Calu3 (cell line): ENCODE results near the gene HTR7. TPM values are rescaled to one million over a fixed set of nuclear protein-coding genes. Genes with fewer than 3 reads are reported as not detected.
"Not testable (repeated sequence)": the region's sequence is repeated elsewhere in the genome, so short reads cannot be mapped to it uniquely, and the experiment has no call there.

Experiments used
- BruUV-seq: library from RNA; stranded (reverse); fragments of 400-500 nt; replicated peaks from 2 replicates; lab custom pipeline; 2021; lab: Mats Ljungman, UMichigan
- CTCF ChIA-PET: fragments of 300-600 bp; sonication (Branson Sonifier 250); formaldehyde crosslinking; loops from one replicate; lab custom pipeline; 2022; ENCODE audit warnings: antibody characterized with exemption; lab: Charles Lee
- DNase-seq: peaks from one replicate; pipeline ENCODE4 v3.0.0; 2022
- H3K27ac Mint-ChIP-seq: one replicate; pipeline ENCODE4 v1.8.0; 2022; ENCODE audit warnings: mixed read lengths; ENCODE audit not compliant: unreplicated experiment
- H3K27me3 Mint-ChIP-seq: one replicate; pipeline ENCODE4 v1.8.0; 2022; ENCODE audit warnings: mixed read lengths; ENCODE audit not compliant: unreplicated experiment
- H3K36me3 Mint-ChIP-seq: one replicate; pipeline ENCODE4 v1.8.0; 2022; ENCODE audit warnings: mild to moderate bottlenecking, moderate library complexity, mixed read lengths; ENCODE audit not compliant: insufficient read depth, unreplicated experiment
- H3K4me1 Mint-ChIP-seq: one replicate; pipeline ENCODE4 v1.8.0; 2022; ENCODE audit warnings: mild to moderate bottlenecking, low read depth, mixed read lengths; ENCODE audit not compliant: unreplicated experiment
- H3K4me3 Mint-ChIP-seq: one replicate; pipeline ENCODE4 v1.8.0; 2022; ENCODE audit warnings: mild to moderate bottlenecking, low read depth, moderate library complexity, mixed read lengths; ENCODE audit not compliant: unreplicated experiment
- H3K9me3 Mint-ChIP-seq: one replicate; pipeline ENCODE4 v1.8.0; 2022; ENCODE audit warnings: low read depth, mixed read lengths; ENCODE audit not compliant: unreplicated experiment
- intact Hi-C: fragments of 100-400 bp; cut with micrococcal nuclease; formaldehyde crosslinking; loops from one replicate; pipeline ENCODE4 v1.10.0; 2022; ENCODE audit not compliant: unreplicated experiment
- total RNA-seq: library from RNA; stranded (reverse); gene quantifications from 2 replicates; pipeline ENCODE4 v1.2.3, GENCODE V29; 2022
- TF ChIP-seq, protein P1 (sequence below): fragments of 200-600 bp; IDR thresholded peaks from one replicate; pipeline ENCODE4 v1.8.0; 2022; ENCODE audit warnings: antibody characterized with exemption; ENCODE audit not compliant: unreplicated experiment

HTR7 gene
- total RNA-seq, 1 experiment from 2014 or later, result 0.12 TPM

DNA sequence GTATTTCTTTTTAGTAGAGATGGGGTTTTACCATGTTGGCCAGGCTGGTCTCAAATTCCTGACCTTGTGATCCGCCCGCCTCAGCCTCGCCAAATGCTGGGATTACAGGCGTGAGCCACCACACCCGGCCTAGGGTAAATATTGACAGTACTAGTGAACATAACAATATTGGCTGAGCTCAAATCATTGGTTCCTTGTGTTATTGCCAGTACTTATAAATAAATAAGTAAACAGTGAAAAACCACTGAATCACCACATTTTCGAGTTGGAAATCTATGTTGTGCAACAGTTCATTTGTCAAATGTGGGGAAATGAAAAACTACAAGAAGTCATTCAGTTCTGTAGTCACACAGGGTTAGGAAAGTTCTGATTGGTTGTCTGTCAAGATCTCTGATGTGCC, 29.7 kb upstream of the HTR7 start:
- peaks cover 7% of the 10 kb centered on the region for H3K36me3 Mint-ChIP-seq
- TF ChIP-seq, protein P1, sequence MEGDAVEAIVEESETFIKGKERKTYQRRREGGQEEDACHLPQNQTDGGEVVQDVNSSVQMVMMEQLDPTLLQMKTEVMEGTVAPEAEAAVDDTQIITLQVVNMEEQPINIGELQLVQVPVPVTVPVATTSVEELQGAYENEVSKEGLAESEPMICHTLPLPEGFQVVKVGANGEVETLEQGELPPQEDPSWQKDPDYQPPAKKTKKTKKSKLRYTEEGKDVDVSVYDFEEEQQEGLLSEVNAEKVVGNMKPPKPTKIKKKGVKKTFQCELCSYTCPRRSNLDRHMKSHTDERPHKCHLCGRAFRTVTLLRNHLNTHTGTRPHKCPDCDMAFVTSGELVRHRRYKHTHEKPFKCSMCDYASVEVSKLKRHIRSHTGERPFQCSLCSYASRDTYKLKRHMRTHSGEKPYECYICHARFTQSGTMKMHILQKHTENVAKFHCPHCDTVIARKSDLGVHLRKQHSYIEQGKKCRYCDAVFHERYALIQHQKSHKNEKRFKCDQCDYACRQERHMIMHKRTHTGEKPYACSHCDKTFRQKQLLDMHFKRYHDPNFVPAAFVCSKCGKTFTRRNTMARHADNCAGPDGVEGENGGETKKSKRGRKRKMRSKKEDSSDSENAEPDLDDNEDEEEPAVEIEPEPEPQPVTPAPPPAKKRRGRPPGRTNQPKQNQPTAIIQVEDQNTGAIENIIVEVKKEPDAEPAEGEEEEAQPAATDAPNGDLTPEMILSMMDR, result no peak
- BruUV-seq, result no TSS peak

DNA sequence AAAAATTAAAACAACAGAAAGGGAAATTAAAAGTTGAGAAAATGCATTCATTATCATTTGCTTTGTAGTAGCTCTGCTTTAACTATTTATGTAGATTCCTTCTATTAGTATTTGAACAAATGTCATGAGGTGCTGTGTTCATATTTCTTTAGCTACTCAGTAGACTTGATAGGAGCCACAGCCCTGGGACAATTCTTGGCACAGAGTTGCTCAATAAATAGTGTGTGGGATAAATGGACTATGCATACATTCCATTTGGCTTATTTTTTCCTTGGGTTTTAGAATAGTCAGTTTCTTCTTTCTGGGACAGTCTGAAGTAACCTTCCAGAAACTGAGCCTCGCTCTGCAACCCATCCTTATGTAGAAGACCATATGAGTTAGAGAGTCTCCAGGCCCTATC, 27.3 kb upstream of the HTR7 start:
- H3K4me3 Mint-ChIP-seq, result no peak overlapping the region
- intact Hi-C loops, result loop anchor here (10.0 kb wide), 2 partner anchors 370 to 490 kb away; no protein-coding TSS in a partner anchor
- peaks cover 10% of the 10 kb centered on the region for H3K36me3 Mint-ChIP-seq
- CTCF ChIA-PET, result no interaction called here
- no peak overlapping the region for H3K27ac Mint-ChIP-seq
- no peaks in the 10 kb centered on the region for H3K9me3 Mint-ChIP-seq
- BruUV-seq, result no TSS peak
- TF ChIP-seq, protein P1, result no peak
- no peak for DNase-seq
- H3K27me3 Mint-ChIP-seq, result no peaks in the 10 kb centered on the region
- H3K4me1 Mint-ChIP-seq, result no peaks in the 10 kb centered on the region

More for the DNA sequence above, 29.7 kb upstream of the HTR7 start:
- CTCF ChIA-PET, result no interaction called here
- Mint-ChIP-seq H3K27ac (no peak overlapping the region), H3K9me3 (no peaks in the 10 kb centered on the region), H3K4me3 (no peak overlapping the region), H3K27me3 (no peaks in the 10 kb centered on the region), H3K4me1 (no peaks in the 10 kb centered on the region)
- no peak for DNase-seq
- intact Hi-C loops, result loop anchor here (10.0 kb wide), 2 partner anchors 367 to 487 kb away; no protein-coding TSS in a partner anchor

DNA sequence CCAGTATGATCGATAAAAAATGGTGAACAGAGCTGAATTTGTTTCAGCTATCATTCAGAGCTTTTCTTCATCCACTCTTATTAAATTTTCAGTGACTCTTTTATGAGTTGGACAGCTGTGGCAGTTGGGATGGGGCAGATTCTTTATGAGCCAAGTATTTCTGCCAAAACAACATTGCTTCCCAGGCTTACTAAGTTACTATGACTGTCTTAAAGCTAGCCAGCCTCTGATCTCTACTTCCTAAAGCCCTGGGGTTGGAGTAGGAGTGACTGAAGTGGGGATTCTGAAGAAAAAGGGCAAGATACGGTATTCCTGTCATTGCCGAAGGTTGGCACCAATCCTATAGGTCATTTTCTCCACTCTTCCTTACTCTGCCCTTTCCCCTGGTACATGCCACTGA, 26.6 kb upstream of the HTR7 start:
- Mint-ChIP-seq H3K9me3 (no peaks in the 10 kb centered on the region), H3K4me3 (no peak overlapping the region), H3K36me3 (peaks cover 10% of the 10 kb centered on the region), H3K27ac (no peak overlapping the region), H3K27me3 (no peaks in the 10 kb centered on the region), H3K4me1 (no peaks in the 10 kb centered on the region)
- TF ChIP-seq, protein P1, result no peak
- CTCF ChIA-PET, result no interaction called here
- DNase-seq, result no peak
- intact Hi-C loops, result loop anchor here (10.0 kb wide), 2 partner anchors 370 to 490 kb away; no protein-coding TSS in a partner anchor
- BruUV-seq, result no TSS peak

DNA sequence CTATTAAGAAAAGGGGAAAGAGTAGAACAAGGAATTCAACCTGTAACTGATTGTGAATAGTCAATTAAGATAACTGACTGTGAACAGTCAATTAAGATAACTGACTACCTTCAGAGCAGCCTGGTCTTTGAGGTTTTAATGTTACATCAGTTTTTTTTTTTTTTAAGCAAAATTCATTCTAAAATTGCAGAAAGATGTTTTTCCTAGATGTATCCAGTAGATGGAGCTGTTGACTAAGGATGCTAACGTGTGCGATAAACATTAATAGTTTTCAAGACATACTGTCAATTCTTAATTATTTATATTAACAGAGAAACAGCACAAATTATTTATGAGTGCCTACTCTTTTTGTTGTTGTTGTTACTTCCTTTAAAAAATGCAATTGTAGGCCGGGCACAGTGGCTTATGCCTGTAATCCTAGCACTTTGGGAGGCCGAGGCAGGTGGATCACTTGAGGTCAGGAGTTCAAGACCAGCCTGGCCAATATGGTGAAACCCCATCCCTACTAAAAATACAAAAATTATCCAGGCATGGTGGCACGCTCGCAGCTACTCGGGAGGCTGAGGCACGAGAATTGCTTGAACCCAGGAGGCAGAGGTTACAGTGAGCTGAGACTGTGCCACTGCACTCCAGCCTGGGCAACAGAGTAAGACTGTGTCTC, 22.4 kb upstream of the HTR7 start:
- CTCF ChIA-PET, result interaction anchor here (0.6 to 1.1 kb wide), 3 partner anchors 31 to 371 kb away, joined by 3 to 4 read pairs (median 3); no protein-coding TSS in a partner anchor
- not testable (repeated sequence) for BruUV-seq, H3K4me3 Mint-ChIP-seq, H3K27me3 Mint-ChIP-seq, H3K4me1 Mint-ChIP-seq, DNase-seq, H3K9me3 Mint-ChIP-seq, H3K36me3 Mint-ChIP-seq, H3K27ac Mint-ChIP-seq
- TF ChIP-seq, protein P1, result peak; percentile 28
- intact Hi-C loops, result loop anchor here (10.0 kb wide), 2 partner anchors 375 to 495 kb away; no protein-coding TSS in a partner anchor
